ENCODE data around the gene CES5A.

Gene CES5A

GRCh38 chr16:55832773-55833691, 42.1 kb downstream of the CES5A start, which contains the start of gene CES1:
Gene CES1 (minus strand): TSS chr16:55833096. CDS start chr16:55833055, 41 bp downstream.
- POLR2A ChIA-PET = no interaction called here
- Histone ChIP-seq H3K4me1 (ENCODE audit: control insufficient read depth, insufficient read depth, low read length) (no peaks in the 10 kb centered on the region), H3K9me3 (ENCODE audit: control insufficient read depth, insufficient read depth, low read depth, low read length) (no peaks in the 10 kb centered on the region), H3K27ac (ENCODE audit: extremely low read depth, low read depth, low read length) (no peak within 1 kb of the TSS), H3K36me3 (ENCODE audit: control insufficient read depth in 2 of 2, insufficient read depth in 1 of 2, low read length in 2 of 2) (no peaks in the 10 kb centered on the region), H3K4me3 (ENCODE audit: low read depth, low read length) (no peak within 1 kb of the TSS)
- CTCF ChIA-PET = interaction anchor here (0.5 kb wide), 1 partner anchor 65 kb away, joined by 3 read pairs; no protein-coding TSS in a partner anchor
- TF ChIP-seq TRIM28 (IDR thresholded peaks at IDR 0.05; ENCODE audit: borderline replicate concordance, low read length) = no peak
- TF ChIP-seq GLI4 (tag by site-specific recombination; IDR thresholded peaks at IDR 0.05) = no peak
- no peak for TF ChIP-seq FEZF1 (tag by site-specific recombination; IDR thresholded peaks at IDR 0.05)
- no peak for TF ChIP-seq ZNF121 (tag by site-specific recombination; IDR thresholded peaks at IDR 0.05)
- TF ChIP-seq, protein P1, sequence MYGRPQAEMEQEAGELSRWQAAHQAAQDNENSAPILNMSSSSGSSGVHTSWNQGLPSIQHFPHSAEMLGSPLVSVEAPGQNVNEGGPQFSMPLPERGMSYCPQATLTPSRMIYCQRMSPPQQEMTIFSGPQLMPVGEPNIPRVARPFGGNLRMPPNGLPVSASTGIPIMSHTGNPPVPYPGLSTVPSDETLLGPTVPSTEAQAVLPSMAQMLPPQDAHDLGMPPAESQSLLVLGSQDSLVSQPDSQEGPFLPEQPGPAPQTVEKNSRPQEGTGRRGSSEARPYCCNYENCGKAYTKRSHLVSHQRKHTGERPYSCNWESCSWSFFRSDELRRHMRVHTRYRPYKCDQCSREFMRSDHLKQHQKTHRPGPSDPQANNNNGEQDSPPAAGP (tag by site-specific recombination; IDR thresholded peaks at IDR 0.05) = no peak
- TF ChIP-seq ZNF707 (tag by site-specific recombination; IDR thresholded peaks at IDR 0.05) = no peak
- no peak for TF ChIP-seq ZNF529 (tag by site-specific recombination; IDR thresholded peaks at IDR 0.05; ENCODE audit: insufficient replicate concordance)
- no peak for TF ChIP-seq SP3 (tag by site-specific recombination; IDR thresholded peaks at IDR 0.05)
- TF ChIP-seq REPIN1 (tag by site-specific recombination; IDR thresholded peaks at IDR 0.05; ENCODE audit: low read depth) = no peak
- no peak for TF ChIP-seq ZNF561 (tag by site-specific recombination; IDR thresholded peaks at IDR 0.05; ENCODE audit: borderline replicate concordance)
- TF ChIP-seq BCL11A (tag by site-specific recombination; IDR thresholded peaks at IDR 0.05; ENCODE audit: low read depth) = no peak
- TF ChIP-seq ZNF274 (IDR thresholded peaks at IDR 0.05; ENCODE audit: low read length) = no peak
- no peak for TF ChIP-seq ZNF274 (tag by site-specific recombination; IDR thresholded peaks at IDR 0.05; ENCODE audit: borderline replicate concordance)

- TF ChIP-seq ZNF302 (tag by site-specific recombination; IDR thresholded peaks at IDR 0.05; ENCODE audit: low read depth) (no peak), ZNF561 (tag by site-specific recombination; IDR thresholded peaks at IDR 0.05; ENCODE audit: borderline replicate concordance) (no peak), ZNF311 (tag by site-specific recombination; IDR thresholded peaks at IDR 0.05; ENCODE audit: borderline replicate concordance) (no peak), ZNF341 (tag by site-specific recombination; IDR thresholded peaks at IDR 0.05; ENCODE audit: low read depth) (no peak), ZNF169 (tag by site-specific recombination; IDR thresholded peaks at IDR 0.05) (no peak), ZNF138 (tag by site-specific recombination; IDR thresholded peaks at IDR 0.05; ENCODE audit: borderline replicate concordance) (no peak), SP7 (tag by site-specific recombination; IDR thresholded peaks at IDR 0.05) (no peak), ZNF664 (tag by site-specific recombination; IDR thresholded peaks at IDR 0.05) (no peak), SALL2 (tag by site-specific recombination; IDR thresholded peaks at IDR 0.05; ENCODE audit: borderline replicate concordance) (no peak), ZNF580 (tag by site-specific recombination; IDR thresholded peaks at IDR 0.05) (no peak), ZNF621 (tag by site-specific recombination; IDR thresholded peaks at IDR 0.05) (no peak)
- CTCF ChIA-PET = no interaction called here
These were observed 42.8 kb downstream of the CES5A start for GRCh38 chr16:55832425-55832772.

More at GRCh38 chr16:55832425-55832772, 42.8 kb downstream of the CES5A start:
- Histone ChIP-seq H3K27ac (ENCODE audit: extremely low read depth, low read depth, low read length) (no peak overlapping the region), H3K4me1 (ENCODE audit: control insufficient read depth, insufficient read depth, low read length) (no peaks in the 10 kb centered on the region), H3K36me3 (ENCODE audit: control insufficient read depth in 2 of 2, insufficient read depth in 1 of 2, low read length in 2 of 2) (no peaks in the 10 kb centered on the region), H3K4me3 (ENCODE audit: low read depth, low read length) (no peak overlapping the region), H3K9me3 (ENCODE audit: control insufficient read depth, insufficient read depth, low read depth, low read length) (no peaks in the 10 kb centered on the region)
- POLR2A ChIA-PET = no interaction called here

All from HEK293 (cell line).